ENCODE measurements around the gene COX6A2. TPM values are rescaled to one million over a fixed set of nuclear protein-coding genes. Genes with fewer than 3 reads are reported as not detected.

The COX6A2 gene
- 16.3 TPM for total RNA-seq

- DNase-seq: no peak
Observed at GRCh38 chr16:31428279-31428597, at the start of gene COX6A2. Gene COX6A2 (minus strand): TSS chr16:31428360. CDS start chr16:31428325, 35 bp downstream.

DNA sequence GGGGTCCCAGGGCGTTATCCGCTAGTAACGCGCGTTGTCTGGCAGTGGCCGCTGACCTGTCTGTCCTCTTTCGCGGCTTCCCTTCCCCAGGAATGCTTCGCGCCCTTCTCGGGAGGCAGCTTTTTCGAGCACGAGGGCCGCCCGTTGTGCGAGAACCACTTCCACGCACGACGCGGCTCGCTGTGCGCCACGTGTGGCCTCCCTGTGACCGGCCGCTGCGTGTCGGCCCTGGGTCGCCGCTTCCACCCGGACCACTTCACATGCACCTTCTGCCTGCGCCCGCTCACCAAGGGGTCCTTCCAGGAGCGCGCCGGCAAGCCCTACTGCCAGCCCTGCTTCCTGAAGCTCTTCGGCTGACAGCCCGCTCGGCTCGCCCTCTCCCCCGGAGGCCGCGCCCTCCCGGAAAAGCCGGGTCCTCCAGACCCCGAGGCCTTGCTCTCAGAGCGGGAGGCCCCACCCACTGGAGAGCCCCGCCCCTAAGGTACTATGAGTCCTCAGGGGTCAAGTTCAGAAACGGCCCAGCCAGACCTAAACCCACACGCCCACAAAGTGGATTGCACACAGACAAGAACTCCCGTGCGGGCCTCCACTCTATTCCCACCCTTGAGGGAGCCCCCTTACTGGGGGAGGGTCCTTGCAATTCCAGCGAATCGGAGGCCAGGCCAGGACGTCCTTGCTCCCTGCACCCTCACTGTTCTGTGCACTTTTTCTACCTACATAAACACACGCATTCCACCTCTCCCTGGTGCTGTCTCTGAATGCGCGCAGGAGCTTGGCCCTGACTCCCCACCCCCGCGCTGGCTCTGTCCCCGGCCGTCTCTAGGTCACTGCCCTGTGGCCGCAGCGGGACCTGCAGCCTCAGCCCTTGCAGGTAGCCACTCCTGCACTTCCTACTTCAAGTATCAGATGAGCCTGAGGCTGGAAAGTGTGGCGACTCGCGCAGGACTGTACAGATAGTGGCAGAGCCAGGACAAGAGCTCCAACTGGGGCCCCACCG lies 49.4 kb upstream of the COX6A2 start:
- no peak for DNase-seq

DNA sequence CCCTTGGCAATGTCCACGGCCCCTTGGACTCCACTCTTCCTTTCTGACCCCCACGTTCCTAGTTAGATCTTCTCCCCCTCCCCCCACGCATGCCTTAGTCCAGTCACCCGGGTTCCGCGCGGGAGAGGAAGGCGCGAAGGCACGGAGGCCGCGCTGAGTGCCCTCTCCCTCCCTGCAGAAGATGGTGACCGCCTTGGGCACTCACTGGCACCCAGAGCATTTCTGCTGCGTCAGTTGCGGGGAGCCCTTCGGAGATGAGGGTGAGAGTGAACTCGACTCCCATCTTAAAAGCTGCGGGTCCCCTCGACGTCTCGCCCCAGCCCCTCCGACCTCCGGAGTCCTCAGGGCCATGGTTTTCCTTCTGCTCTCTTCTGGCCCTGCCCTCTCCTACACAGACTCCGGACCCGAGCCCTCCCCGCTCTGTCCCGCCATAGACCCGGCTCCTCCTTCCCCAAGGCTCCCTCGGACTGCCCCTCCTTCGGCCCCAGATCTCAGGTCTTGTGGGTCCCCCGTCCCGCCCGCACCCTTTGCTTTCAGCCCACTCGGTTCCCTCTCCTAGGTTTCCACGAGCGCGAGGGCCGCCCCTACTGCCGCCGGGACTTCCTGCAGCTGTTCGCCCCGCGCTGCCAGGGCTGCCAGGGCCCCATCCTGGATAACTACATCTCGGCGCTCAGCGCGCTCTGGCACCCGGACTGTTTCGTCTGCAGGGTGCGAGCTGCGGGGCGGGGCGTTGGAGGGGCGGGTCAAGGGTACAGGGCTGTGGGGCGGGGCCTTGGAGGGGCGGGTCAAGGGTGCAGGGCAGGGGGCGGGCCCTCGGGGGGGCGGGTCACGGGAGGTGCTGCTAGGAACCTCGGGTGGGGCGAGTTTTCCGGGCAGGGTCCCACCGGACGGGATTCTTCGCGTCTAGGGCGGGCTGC lies 48.4 kb upstream of the COX6A2 start:
- DNase-seq: no peak

- DNase-seq: no peak
Observed at GRCh38 chr16:31475946-31476302, 47.8 kb upstream of the COX6A2 start.

DNA sequence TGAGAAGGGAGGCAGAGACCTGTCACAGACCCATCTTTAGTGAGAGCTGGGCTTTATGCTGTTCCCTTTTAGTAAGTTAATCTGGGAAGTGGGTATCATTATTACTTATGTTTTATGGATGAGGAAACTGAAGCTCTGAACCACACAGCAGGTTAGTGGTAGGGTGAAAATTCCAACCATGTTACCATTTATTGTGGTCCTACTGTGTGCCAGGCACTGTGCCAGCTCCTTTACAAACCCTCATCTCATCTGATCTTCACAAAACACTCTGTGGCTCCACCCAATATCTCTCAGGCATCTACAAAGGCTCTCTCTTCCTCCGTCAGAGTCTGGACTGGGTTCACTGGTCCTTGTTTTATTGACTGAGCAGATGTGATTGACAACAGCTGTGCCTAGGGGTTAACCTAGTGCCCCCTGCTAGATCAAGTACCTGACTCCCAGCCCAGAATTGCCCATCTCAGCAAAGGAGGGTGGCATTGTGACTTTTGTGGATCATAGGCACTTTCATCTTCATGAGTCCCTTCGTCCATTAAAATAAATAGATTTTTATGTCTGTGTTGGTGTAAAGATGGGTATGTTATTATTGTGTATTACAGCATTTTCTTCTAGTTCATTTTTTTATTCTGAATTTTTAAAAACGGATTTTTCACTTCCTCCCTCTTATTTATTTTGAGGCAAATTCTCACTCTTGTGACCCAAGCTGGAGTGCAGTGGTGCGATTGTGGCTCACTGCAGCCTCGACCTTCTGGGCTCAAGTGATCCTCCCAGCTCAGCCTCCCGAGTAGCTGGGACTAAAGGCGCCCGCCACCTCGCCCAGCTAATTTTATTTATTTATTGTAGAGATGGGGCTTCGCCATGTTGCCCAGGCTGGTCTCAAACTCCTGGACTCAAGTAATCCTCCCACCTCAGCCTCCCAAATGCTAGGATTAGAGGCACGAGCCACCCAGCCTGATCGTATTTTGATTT lies 46.9 kb upstream of the COX6A2 start:
- no peak for DNase-seq

DNA sequence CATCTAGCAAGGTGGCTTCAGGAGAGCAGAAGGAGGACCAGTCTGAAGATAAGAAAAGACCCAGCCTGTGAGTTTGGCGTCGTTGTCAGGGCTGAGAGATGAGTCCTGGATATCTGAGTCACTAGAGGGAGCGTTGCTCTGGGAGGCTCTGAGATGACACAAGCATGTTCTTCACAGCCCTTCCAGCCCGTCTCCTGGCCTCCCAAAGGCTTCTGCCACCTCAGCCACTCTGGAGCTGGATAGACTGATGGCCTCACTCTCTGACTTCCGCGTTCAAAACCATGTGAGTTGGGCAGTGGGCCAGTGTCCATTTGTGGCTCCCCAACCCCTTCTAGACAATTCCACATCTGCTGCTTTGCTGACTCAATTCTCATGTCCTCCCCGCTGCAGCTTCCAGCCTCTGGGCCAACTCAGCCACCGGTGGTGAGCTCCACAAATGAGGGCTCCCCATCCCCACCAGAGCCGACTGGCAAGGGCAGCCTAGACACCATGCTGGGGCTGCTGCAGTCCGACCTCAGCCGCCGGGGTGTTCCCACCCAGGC lies 46.1 kb upstream of the COX6A2 start:
- DNase-seq: no peak

DNA sequence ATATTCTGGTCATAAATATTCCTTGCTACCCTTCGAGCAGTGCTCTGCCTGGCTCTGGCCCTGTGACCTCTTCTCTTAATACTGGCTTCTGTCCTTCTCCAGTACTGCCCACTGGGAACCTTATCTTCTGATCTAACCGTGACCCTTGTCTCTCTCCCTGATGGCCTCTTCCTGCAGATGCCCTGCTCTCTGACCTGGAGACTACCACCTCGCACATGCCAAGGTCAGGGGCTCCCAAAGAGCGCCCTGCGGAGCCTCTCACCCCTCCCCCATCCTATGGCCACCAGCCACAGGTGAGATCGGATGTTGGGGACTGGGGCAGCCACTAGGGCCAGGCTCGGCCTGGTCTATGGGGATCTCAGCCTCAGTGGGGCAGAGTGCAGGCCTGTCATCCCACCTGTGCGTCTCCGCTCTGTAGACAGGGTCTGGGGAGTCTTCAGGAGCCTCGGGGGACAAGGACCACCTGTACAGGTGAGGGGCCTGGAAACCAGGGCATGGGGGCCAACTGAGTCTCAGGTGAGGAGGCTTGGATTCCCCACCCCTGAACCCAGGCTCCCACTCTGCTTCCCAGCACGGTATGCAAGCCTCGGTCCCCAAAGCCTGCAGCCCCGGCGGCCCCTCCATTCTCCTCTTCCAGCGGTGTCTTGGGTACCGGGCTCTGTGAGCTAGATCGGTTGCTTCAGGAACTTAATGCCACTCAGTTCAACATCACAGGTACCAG lies 45.3 kb upstream of the COX6A2 start:
- no peak for DNase-seq

DNA sequence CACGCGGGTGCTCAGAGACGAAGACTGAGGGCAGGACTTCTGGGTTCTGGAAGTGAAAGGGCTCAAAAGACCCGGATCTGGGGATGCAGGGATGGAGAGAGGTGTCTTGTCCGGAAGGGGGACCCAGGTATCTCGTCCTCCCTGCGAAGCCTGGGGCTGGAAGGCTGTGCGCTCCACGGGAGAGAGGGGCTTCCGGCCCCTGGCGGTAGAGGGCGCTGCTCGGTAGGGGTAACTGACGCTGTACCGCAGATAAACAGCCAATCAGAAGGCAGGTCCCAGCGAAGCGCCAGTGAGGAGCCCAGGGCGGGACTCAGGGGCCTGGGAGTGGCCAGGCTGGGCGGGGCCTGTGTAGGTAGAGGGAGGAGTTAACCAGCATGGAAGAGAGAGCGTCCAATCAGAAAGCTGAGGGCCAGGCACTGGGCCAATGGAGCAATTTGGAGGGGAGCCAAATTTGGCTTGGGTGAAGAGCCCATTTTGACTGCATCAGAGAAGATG lies 44.6 kb upstream of the COX6A2 start:
- DNase-seq: peak; percentile 83

- peak; percentile 71 for DNase-seq
Observed at GRCh38 chr16:31471875-31472708, 43.9 kb upstream of the COX6A2 start, which contains the start of gene TGFB1I1. Gene TGFB1I1 (plus strand): TSS chr16:31472152. CDS start chr16:31472189, 37 bp downstream.

GRCh38 chr16:31471241-31471874 lies 43.2 kb upstream of the COX6A2 start:
- no peak for DNase-seq

DNA sequence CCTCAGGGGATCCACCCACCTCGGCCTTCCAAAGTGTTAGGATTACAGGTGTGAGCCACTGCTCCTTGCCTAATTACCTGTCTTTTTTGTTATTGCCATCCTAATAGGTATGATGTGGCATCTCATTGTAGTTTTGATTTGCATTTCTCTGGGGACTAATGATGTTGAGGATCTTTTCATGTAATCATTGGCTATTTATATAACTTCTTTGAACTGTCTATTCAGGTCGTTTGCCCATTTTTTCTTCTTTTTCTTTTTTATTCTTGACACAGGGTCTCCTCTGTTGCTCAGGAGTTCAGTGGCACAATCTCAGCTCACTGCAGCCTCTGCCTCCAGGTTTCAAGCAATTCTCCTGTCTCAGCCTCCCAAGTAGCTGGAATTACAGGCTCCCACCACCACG lies 42.5 kb upstream of the COX6A2 start:
- no peak for DNase-seq

DNA sequence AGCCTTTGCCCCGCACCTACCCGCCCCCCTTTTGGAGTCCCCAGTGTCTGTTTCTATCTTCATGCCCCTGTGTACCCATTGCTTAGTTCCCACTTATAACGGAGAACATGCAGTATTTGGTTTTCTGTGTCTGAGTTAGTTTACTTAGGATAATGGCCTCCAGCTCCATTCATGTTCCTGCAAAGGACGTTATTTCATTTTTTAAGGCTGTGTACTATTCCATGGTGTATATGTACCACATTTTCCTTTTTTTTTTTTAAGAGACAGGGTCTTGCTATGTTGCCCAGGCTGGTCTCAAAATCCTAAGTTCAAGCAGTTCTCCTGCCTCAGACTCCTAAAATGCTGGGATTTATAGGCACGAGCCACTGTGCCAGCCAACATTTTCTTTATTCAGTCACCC lies 39.7 kb upstream of the COX6A2 start:
- no peak for DNase-seq

GRCh38 chr16:31467151-31467773 lies 39.1 kb upstream of the COX6A2 start:
- DNase-seq: no peak

GRCh38 chr16:31466381-31466841 lies 38.3 kb upstream of the COX6A2 start:
- no peak for DNase-seq

DNA sequence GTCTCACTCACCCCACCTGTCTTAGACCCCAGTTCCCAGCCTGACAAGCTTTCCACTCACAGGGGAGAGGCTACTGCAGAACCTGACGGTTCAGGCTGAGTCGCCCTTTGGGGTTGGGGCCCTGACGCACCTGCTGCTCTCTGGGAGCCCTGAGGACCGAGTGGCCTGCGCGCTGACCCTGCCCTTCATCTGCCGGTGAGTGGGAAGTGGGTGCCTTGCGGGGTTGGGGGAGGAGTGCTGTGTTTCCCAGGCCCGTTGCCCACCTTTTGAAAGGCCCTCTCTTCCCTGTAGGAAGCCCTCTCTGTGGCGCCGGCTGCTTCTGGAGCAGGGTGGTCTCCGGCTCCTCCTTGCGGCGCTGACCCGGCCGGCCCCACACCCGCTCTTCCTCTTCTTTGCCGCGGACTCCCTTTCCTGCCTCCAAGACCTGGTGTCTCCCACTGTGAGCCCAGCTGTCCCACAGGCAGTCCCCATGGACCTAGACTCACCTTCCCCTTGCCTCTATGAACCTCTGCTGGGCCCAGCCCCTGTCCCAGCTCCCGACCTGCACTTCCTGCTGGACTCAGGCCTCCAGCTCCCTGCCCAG lies 37.7 kb upstream of the COX6A2 start:
- no peak for DNase-seq

DNA sequence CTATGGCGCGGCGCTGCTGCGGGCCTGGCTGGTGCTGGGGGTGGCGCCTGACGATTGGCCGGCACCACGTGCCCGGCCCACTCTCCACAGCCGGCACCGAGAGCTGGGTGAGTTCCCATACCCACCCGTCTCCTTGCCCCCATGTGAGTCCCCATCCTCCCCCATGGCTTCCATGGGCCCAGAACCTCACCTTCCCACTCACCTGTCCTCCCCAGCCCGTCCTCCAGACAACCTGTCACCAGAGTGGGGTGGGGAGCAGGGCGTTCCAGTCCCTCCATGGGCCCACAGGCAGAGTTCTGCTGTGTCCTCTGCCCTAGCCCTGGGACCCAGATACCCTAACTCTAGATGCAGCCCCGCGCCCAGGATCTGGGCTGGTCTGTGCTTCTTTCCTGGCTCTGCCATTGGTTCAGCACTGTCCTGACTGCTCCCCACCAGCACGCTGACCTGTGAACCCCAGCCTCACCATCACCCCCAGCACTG lies 36.7 kb upstream of the COX6A2 start:
- DNase-seq: no peak

GRCh38 chr16:31464348-31464769 lies 36.2 kb upstream of the COX6A2 start:
- no peak for DNase-seq
